Measurements from ENCODE around the gene CACNA1D. TPM values are rescaled to one million over a fixed set of nuclear protein-coding genes. Genes with fewer than 3 reads are reported as not detected.

The CACNA1D gene
- total and polyA plus RNA-seq, 7 experiments from 2014 or later, result 0.61 to 2.0 (median 0.70) TPM; not detected in 4

- Mint-ChIP-seq H3K4me1 (peaks cover 0 to 7% (median 0%) of the 10 kb centered on the region in 7 donors), H3K27ac (no peak overlapping the region), H3K4me3 (no peak overlapping the region), H3K27me3 (peaks cover 21 to 42% (median 30%) of the 10 kb centered on the region in 5 donors), H3K9me3 (peaks cover 6 to 35% (median 12%) of the 10 kb centered on the region in 11 donors), H3K36me3 (no peaks in the 10 kb centered on the region)
- DNase-seq, result no peak
- no peak for ATAC-seq
- H3K27ac ChIP-seq (ENCODE audit: low read depth, low read length), result no peak overlapping the region
- no peaks in the 10 kb centered on the region for H3K27me3 ChIP-seq (ENCODE audit: control insufficient read depth in 2 of 2, insufficient read depth in 2 of 2, low read length in 2 of 2)
- H3K9me3 ChIP-seq (ENCODE audit: control insufficient read depth in 2 of 3, low read length in 3 of 3), result no peaks in the 10 kb centered on the region
- intact Hi-C loops (cut with micrococcal nuclease), result no loop called here
- no peaks in the 10 kb centered on the region for H3K36me3 ChIP-seq (ENCODE audit: control insufficient read depth in 2 of 3, insufficient read depth in 3 of 3, low read length in 3 of 3)
- ChIA-PET POLR2A (no interaction called here), CTCF (no interaction called here)
- H3K4me1 ChIP-seq (ENCODE audit: control insufficient read depth in 2 of 2, insufficient read depth in 2 of 2, low read length in 2 of 2), result no peaks in the 10 kb centered on the region
- H3K4me3 ChIP-seq (ENCODE audit: low read length), result no peak overlapping the region
Measured at GRCh38 chr3:53650928-53651661, 156.7 kb downstream of the CACNA1D start.

GRCh38 chr3:53651927-53652326 lies 157.5 kb downstream of the CACNA1D start:
- intact Hi-C loops (cut with micrococcal nuclease), result no loop called here
- H3K36me3 ChIP-seq (ENCODE audit: control insufficient read depth in 2 of 3, insufficient read depth in 3 of 3, low read length in 3 of 3), result no peaks in the 10 kb centered on the region
- Mint-ChIP-seq H3K4me1 (peaks cover 0 to 7% (median 0%) of the 10 kb centered on the region in 7 donors), H3K4me3 (no peak overlapping the region), H3K27ac (no peak overlapping the region), H3K27me3 (peaks cover 18 to 38% (median 25%) of the 10 kb centered on the region in 5 donors), H3K9me3 (peaks cover 6 to 35% (median 12%) of the 10 kb centered on the region in 11 donors), H3K36me3 (no peaks in the 10 kb centered on the region)
- DNase-seq (no peak), ATAC-seq (no peak)
- no peak overlapping the region for H3K4me3 ChIP-seq (ENCODE audit: low read length)
- CTCF ChIA-PET, result no interaction called here
- H3K9me3 ChIP-seq (ENCODE audit: control insufficient read depth in 2 of 3, low read length in 3 of 3), result no peaks in the 10 kb centered on the region
- POLR2A ChIA-PET, result no interaction called here
- no peaks in the 10 kb centered on the region for H3K4me1 ChIP-seq (ENCODE audit: control insufficient read depth in 2 of 2, insufficient read depth in 2 of 2, low read length in 2 of 2)
- H3K27me3 ChIP-seq (ENCODE audit: control insufficient read depth in 2 of 2, insufficient read depth in 2 of 2, low read length in 2 of 2), result no peaks in the 10 kb centered on the region
- H3K27ac ChIP-seq (ENCODE audit: low read depth, low read length), result no peak overlapping the region

- ChIA-PET POLR2A (no interaction called here), CTCF (no interaction called here)
- H3K4me1 ChIP-seq (ENCODE audit: control insufficient read depth in 2 of 2, insufficient read depth in 2 of 2, low read length in 2 of 2), result no peaks in the 10 kb centered on the region
- Mint-ChIP-seq H3K27ac (no peak overlapping the region), H3K4me1 (no peaks in the 10 kb centered on the region), H3K4me3 (no peak overlapping the region), H3K9me3 (peaks cover 7 to 60% (median 22%) of the 10 kb centered on the region in 11 donors), H3K36me3 (peaks cover 0 to 3% (median 0%) of the 10 kb centered on the region in 5 donors), H3K27me3 (peaks cover 14 to 24% (median 17%) of the 10 kb centered on the region in 5 donors)
- no peak overlapping the region for H3K4me3 ChIP-seq (ENCODE audit: low read length)
- H3K9me3 ChIP-seq (ENCODE audit: control insufficient read depth in 2 of 3, low read length in 3 of 3), result peaks cover 0 to 21% (median 3%) of the 10 kb centered on the region in 3 experiments
- ATAC-seq, result no peak
- no peaks in the 10 kb centered on the region for H3K27me3 ChIP-seq (ENCODE audit: control insufficient read depth in 2 of 2, insufficient read depth in 2 of 2, low read length in 2 of 2)
- intact Hi-C loops (cut with micrococcal nuclease), result no loop called here
- H3K36me3 ChIP-seq (ENCODE audit: control insufficient read depth in 2 of 3, insufficient read depth in 3 of 3, low read length in 3 of 3), result no peaks in the 10 kb centered on the region
- no peak overlapping the region for H3K27ac ChIP-seq (ENCODE audit: low read depth, low read length)
- DNase-seq, result no peak
Measured at GRCh38 chr3:53657651-53658050, 163.2 kb downstream of the CACNA1D start.

- ATAC-seq, result no peak
- peaks cover 7 to 60% (median 22%) of the 10 kb centered on the region in 11 donors for H3K9me3 Mint-ChIP-seq
Measured at GRCh38 chr3:53658613-53659193, 164.3 kb downstream of the CACNA1D start.

GRCh38 chr3:53659996-53660395 lies 165.6 kb downstream of the CACNA1D start:
- Histone ChIP-seq H3K4me3 (ENCODE audit: low read length) (no peak overlapping the region), H3K27me3 (ENCODE audit: control insufficient read depth in 2 of 2, insufficient read depth in 2 of 2, low read length in 2 of 2) (peaks cover 0 to 3% of the 10 kb centered on the region in 2 donors), H3K27ac (ENCODE audit: low read depth, low read length) (no peak overlapping the region), H3K4me1 (ENCODE audit: control insufficient read depth in 2 of 2, insufficient read depth in 2 of 2, low read length in 2 of 2) (no peaks in the 10 kb centered on the region), H3K9me3 (ENCODE audit: control insufficient read depth in 2 of 3, low read length in 3 of 3) (peaks cover 0 to 28% (median 3%) of the 10 kb centered on the region in 3 experiments), H3K36me3 (ENCODE audit: control insufficient read depth in 2 of 3, insufficient read depth in 3 of 3, low read length in 3 of 3) (no peaks in the 10 kb centered on the region)
- Mint-ChIP-seq H3K9me3 (peaks cover 7 to 58% (median 21%) of the 10 kb centered on the region in 11 donors), H3K27me3 (peaks cover 16 to 42% (median 30%) of the 10 kb centered on the region in 5 donors), H3K36me3 (peaks cover 0 to 12% (median 0%) of the 10 kb centered on the region in 5 donors), H3K4me1 (no peaks in the 10 kb centered on the region), H3K27ac (no peak overlapping the region), H3K4me3 (no peak overlapping the region)
- ATAC-seq (no peak), DNase-seq (no peak)
- POLR2A ChIA-PET, result no interaction called here
- intact Hi-C loops (cut with micrococcal nuclease), result no loop called here
- CTCF ChIA-PET, result no interaction called here

More at GRCh38 chr3:53658613-53659193, 164.3 kb downstream of the CACNA1D start:
- Mint-ChIP-seq H3K4me1 (no peaks in the 10 kb centered on the region), H3K4me3 (no peak overlapping the region), H3K27me3 (peaks cover 15 to 33% (median 22%) of the 10 kb centered on the region in 5 donors), H3K36me3 (peaks cover 0 to 5% (median 0%) of the 10 kb centered on the region in 5 donors), H3K27ac (no peak overlapping the region)
- H3K9me3 ChIP-seq (ENCODE audit: control insufficient read depth in 2 of 3, low read length in 3 of 3), result peaks cover 0 to 28% (median 3%) of the 10 kb centered on the region in 3 experiments
- H3K4me3 ChIP-seq (ENCODE audit: low read length), result no peak overlapping the region
- ChIA-PET POLR2A (no interaction called here), CTCF (no interaction called here)
- H3K27me3 ChIP-seq (ENCODE audit: control insufficient read depth in 2 of 2, insufficient read depth in 2 of 2, low read length in 2 of 2), result peaks cover 0 to 3% of the 10 kb centered on the region in 2 donors
- DNase-seq, result no peak
- no peaks in the 10 kb centered on the region for H3K4me1 ChIP-seq (ENCODE audit: control insufficient read depth in 2 of 2, insufficient read depth in 2 of 2, low read length in 2 of 2)
- H3K27ac ChIP-seq (ENCODE audit: low read depth, low read length), result no peak overlapping the region
- intact Hi-C loops (cut with micrococcal nuclease), result no loop called here
- no peaks in the 10 kb centered on the region for H3K36me3 ChIP-seq (ENCODE audit: control insufficient read depth in 2 of 3, insufficient read depth in 3 of 3, low read length in 3 of 3)

GRCh38 chr3:53661480-53661879 lies 167.1 kb downstream of the CACNA1D start:
- no peaks in the 10 kb centered on the region for H3K4me1 ChIP-seq (ENCODE audit: control insufficient read depth in 2 of 2, insufficient read depth in 2 of 2, low read length in 2 of 2)
- H3K4me1 Mint-ChIP-seq, result no peaks in the 10 kb centered on the region
- CTCF ChIA-PET, result no interaction called here
- H3K27ac ChIP-seq (ENCODE audit: low read depth, low read length), result no peak overlapping the region
- peaks cover 7 to 51% (median 16%) of the 10 kb centered on the region in 11 donors for H3K9me3 Mint-ChIP-seq
- H3K36me3 ChIP-seq (ENCODE audit: control insufficient read depth in 2 of 3, insufficient read depth in 3 of 3, low read length in 3 of 3), result no peaks in the 10 kb centered on the region
- intact Hi-C loops (cut with micrococcal nuclease), result no loop called here
- H3K27me3 ChIP-seq (ENCODE audit: control insufficient read depth in 2 of 2, insufficient read depth in 2 of 2, low read length in 2 of 2), result peaks cover 0 to 3% of the 10 kb centered on the region in 2 donors
- no peak overlapping the region for H3K4me3 Mint-ChIP-seq
- peaks cover 0 to 12% (median 0%) of the 10 kb centered on the region in 5 donors for H3K36me3 Mint-ChIP-seq
- no peak for DNase-seq
- no peak for ATAC-seq
- POLR2A ChIA-PET, result no interaction called here
- peaks cover 0 to 28% (median 3%) of the 10 kb centered on the region in 3 experiments for H3K9me3 ChIP-seq (ENCODE audit: control insufficient read depth in 2 of 3, low read length in 3 of 3)
- no peak overlapping the region for H3K4me3 ChIP-seq (ENCODE audit: low read length)
- H3K27me3 Mint-ChIP-seq, result peaks cover 15 to 51% (median 34%) of the 10 kb centered on the region in 5 donors
- no peak overlapping the region for H3K27ac Mint-ChIP-seq

Measured in naive thymus-derived CD4-positive, alpha-beta T cell (primary cell).